Measurements from ENCODE around the gene GRM5.
A peak's percentile ranks its signal among the peaks of the same experiment; 100 is the strongest.
"Not testable (repeated sequence)": the region's sequence is repeated elsewhere in the genome, so short reads cannot be mapped to it uniquely, and the experiment has no call there.

The GRM5 gene

DNA sequence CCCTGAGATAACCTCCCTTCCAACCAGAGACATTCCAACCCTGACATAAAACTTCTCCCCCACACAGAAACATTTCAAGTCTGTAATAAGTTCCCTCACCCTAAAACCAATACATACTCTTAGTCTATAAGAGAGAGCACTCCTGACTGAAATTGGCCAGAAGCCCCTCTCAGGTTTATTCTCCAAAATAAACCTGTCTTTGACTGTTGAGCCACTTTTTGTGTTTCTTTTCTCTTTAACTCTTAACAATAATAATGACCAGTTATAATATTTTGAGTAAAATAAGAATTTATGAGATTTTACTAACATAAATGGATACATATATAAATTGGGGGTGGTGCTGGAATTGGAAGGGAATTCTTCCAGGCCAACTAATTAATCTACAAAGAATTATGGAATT, 93.6 kb downstream of the GRM5 start:
- no peak overlapping the region for H3K27ac ChIP-seq
- TF ChIP-seq, protein P1, sequence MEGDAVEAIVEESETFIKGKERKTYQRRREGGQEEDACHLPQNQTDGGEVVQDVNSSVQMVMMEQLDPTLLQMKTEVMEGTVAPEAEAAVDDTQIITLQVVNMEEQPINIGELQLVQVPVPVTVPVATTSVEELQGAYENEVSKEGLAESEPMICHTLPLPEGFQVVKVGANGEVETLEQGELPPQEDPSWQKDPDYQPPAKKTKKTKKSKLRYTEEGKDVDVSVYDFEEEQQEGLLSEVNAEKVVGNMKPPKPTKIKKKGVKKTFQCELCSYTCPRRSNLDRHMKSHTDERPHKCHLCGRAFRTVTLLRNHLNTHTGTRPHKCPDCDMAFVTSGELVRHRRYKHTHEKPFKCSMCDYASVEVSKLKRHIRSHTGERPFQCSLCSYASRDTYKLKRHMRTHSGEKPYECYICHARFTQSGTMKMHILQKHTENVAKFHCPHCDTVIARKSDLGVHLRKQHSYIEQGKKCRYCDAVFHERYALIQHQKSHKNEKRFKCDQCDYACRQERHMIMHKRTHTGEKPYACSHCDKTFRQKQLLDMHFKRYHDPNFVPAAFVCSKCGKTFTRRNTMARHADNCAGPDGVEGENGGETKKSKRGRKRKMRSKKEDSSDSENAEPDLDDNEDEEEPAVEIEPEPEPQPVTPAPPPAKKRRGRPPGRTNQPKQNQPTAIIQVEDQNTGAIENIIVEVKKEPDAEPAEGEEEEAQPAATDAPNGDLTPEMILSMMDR (IDR thresholded peaks at IDR 0.05) = no peak
- no peak for TF ChIP-seq ZFX (IDR thresholded peaks at IDR 0.05; ENCODE audit: borderline replicate concordance)

DNA sequence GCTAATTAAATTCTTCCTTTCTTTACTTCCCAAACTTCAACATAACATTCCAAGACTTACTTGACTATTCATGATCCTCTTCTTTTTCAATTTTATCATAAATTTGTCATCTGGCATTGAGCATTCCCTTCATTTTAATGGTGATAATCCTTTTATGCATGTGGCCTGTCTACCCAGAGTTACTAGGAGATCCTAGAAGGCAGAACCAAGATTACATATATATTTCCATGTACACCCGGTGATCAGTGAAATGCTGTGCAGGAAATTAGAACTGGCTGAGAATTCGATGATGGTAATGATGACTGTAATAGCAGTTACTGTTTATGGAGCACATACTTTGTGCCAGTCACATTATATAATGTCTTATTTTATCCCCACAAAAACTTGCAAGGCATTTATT, 104.2 kb downstream of the GRM5 start:
- not testable (repeated sequence) for H3K27ac ChIP-seq

DNA sequence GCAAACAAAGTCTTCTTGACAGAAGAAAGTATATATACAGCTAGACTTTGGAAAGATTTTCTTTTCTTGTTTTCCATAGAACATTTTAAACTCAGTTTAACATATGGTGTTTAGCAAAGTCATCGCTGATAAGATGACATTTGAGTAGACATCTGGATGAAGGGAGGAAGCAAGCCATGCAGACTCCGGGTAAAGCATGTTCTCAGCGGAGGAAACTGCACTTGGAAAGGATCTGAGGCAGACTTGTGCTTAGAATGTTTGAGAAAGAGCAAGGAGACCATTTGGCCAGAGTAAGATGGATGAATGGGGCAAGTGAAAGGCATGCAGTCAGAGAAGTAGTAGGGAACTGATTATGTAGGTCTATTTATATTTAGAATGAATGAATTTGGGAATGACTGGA, 105.9 kb downstream of the GRM5 start:
- not testable (repeated sequence) for H3K27ac ChIP-seq

DNA sequence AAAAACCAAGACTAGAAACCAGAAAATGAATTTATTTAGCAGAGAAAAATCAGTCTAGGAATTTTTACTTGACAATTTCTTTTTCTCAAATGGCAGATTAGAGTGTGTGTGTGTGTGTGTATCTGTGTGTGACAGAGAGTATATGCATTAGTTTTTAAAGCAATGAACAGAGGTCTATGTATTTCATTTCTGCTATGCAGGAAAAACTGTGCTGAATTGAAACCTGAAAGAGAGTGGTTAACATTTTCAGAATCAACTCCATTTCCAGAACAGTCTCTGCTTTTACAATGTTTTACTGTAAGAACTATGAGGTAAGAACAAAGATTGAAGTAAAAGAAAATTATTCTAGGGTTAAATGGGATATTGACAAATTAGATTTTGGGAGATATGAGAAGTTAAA, 114.8 kb downstream of the GRM5 start:
- H3K27ac ChIP-seq = no peak overlapping the region

DNA sequence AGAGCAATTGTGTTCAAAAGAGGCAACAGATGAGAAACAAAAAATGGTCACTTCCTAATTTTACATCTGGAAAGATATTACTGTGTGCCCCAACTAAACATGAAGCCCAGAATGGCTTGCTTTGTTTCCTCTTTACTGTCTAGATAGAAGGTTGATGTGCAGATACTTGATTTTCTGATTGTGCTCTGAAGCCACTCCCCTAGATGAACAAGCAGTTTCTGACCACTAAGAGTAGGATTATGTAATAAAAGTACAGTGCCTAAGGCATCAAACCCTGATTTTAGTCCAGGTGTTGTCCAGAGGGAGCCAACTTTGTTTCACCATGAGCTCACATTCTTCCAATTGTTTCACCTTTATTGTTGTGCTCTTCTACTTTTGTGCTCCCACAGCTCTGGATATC, 116.9 kb downstream of the GRM5 start:
- H3K27ac ChIP-seq = not testable (repeated sequence)

More for the DNA sequence above, 114.8 kb downstream of the GRM5 start:
- TF ChIP-seq ZFX (IDR thresholded peaks at IDR 0.05; ENCODE audit: borderline replicate concordance) = no peak
- TF ChIP-seq, protein P1 (IDR thresholded peaks at IDR 0.05) = no peak

DNA sequence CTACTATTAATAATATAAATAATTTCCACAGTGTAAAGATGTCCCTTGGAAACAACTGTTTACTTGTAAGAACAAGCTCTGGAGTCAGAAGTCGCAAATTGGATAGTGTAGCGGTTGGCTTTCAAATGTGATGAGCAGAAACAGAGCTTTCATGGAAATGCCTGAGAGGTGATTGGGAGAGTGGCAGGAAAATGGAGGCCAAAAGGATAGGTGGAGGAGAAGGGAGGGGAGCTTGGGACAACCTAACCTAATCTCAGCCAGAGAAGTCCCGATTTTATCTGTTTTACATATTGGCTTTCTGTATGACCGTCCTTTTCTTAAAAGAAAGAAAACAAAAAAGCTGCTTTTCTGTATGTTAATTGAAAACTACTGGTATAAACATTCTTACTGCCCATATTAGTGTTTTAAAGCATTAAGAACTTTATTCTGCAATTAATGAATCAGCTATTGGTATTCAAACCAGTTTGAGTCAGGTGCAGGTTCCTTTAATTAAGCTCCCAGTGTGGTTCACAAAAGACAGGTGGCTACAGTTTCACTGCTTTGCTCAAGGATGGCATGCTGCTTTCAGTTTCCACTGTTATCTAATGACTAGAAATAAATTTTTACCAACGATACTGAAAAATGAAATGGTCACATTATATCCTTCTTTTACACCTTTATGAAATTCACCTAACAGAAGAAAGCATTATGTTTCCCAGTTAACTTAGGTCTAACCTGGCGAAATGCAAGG, 117.8 kb downstream of the GRM5 start:
- not testable (repeated sequence) for H3K27ac ChIP-seq

DNA sequence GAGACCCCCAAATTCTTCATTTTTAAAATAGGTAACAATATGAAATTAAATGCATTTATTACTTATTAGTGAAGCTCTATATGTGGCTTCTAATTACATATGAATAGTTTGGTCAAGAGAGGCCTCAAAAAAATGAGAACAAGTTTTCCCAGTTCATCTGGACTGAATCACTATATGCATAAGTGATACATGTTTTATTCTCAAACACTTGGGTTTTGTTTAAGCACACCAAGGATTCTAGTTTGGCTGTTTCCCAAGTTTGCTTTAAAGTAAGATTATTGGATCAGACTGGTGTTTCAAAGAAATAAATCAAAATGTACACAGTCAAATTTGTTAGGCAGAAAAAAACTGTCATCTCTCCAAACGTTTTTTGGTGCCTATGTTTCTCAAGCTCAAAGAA, 136.1 kb downstream of the GRM5 start:
- not testable (repeated sequence) for H3K27ac ChIP-seq

DNA sequence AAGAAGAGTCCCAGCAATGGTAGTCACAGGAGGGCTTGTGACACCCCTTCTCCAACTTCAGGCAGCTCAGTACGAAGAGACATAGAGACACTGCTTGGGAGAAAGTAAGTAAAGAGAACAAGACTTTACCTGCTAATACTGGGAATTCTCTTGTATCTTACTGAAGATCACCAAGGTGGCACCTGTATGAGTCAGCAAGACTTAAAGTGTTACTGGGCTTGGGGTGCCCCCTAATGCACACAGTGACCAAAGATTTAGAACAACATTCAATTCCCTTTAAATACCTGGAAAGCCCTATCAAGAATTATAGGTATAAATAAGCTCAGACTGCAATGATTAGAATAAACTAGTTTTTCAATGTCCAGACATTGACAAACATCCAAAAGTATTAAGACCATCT, 148.7 kb downstream of the GRM5 start:
- H3K27ac ChIP-seq = not testable (repeated sequence)

DNA sequence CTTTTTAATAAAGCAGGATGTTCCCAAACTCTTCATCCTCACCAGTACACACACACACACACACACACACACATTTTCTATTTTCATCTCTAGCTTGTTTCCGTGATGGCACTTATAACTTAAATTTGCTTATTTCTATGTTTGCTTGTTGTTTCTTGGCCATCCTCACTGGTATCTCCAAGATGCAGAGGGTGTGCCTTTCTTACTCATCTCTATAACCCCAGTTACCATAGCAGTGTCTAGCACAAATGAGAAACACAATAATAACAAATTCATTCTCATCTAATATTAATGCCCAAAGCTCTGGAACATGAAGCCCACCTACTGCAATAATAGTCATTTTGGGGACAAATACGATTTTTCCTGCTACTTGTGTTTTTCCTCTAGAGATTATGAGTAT, 156.3 kb downstream of the GRM5 start:
- no peak overlapping the region for H3K27ac ChIP-seq
- TF ChIP-seq, protein P1 (IDR thresholded peaks at IDR 0.05) = no peak
- TF ChIP-seq ZFX (IDR thresholded peaks at IDR 0.05; ENCODE audit: borderline replicate concordance) = no peak

DNA sequence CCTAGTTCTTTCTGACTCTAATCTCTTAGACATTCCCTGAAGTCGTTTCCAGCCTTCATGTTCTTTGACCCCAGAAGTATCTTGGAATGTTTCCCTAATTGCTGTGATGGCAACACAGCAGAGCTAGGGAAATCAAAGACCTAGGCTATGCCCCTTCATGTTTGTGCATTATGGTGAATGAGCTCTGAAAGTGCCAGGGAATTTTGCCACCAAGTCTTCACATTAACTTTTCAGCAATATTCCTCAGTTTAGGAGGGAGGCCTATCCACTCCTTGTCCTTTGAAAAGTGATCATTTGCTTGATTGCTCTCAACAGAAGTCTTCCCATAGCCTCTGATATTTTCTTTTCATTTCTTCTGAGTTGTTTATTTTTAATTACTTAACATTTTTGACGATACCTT, 164.3 kb downstream of the GRM5 start:
- H3K27ac ChIP-seq = not testable (repeated sequence)

DNA sequence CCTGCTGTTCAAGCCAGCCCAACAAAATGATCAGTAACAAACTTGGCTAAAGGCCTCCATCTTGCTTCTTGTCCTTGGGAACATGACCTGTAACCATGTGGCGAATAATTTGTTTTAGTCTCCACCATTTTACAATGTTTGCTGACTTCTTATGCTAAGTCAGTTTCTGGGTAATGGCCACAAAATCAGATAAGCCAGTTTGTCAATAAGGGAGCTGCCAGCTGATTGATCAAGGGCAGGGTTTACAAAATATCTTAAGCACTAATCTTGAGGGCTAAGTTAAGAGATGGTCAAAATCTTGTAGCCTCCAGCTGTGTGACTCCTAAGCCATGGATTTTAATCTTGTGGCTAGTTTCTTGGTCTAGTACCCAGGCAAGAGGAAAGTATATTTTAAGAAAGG, 176.9 kb downstream of the GRM5 start:
- H3K27ac ChIP-seq = not testable (repeated sequence)

DNA sequence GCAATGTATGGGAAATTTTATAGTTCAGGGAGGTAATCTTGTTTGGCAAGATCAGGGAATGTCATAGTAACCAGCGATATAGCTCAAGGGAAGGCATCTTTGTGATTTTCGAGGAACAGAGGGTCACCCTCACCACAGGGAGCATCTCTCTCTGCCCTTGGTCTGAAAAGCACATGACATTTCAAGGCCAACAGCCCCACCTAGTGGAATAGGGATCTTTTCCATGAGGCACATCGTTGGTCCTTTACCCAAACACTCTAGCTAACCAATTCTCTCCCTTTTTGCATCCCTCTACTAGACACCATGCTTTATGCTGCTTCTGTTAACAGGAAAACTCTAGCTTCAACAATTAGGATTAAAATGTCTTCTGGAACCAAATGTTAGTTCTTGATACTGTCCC, 179.0 kb downstream of the GRM5 start:
- TF ChIP-seq ZFX (IDR thresholded peaks at IDR 0.05; ENCODE audit: borderline replicate concordance) = no peak
- TF ChIP-seq, protein P1 (IDR thresholded peaks at IDR 0.05) = peak; percentile 37
- H3K27ac ChIP-seq = no peak overlapping the region

DNA sequence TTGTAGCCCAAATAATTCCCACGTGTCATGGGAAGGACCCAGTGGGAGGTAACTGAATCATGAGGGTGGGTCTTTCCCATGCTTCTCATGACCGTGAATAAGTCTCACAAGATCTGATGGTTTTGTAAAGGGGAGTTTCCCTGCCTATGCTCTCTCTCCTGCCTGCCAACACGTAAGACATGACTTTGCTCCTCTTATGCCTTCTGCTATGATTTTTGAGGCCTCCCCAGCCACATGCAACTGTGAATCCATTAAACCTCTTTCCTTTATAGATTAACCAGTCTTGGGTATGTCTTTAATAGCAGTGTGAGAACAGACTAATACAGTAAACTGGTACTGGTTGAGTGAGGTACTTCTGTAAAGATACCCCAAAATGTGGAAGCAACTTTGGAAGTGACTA, 183.0 kb downstream of the GRM5 start:
- not testable (repeated sequence) for H3K27ac ChIP-seq
